Adrenal gland (tissue), 19 donors: ENCODE data around the gene TEDDM1. TPM values are rescaled to one million over a fixed set of nuclear protein-coding genes. Genes with fewer than 3 reads are reported as not detected.
"Not testable (repeated sequence)": the region's sequence is repeated elsewhere in the genome, so short reads cannot be mapped to it uniquely, and the experiment has no call there.

ENCODE experiments used
- DNase-seq, 7 donors: peaks; one replicate each; pipeline ENCODE4 v3.0.0-alpha.2; 2019 to 2020
- H3K27ac ChIP-seq, 5 donors: fragments of 200-600 bp; sonication (generic) in 4 of 5; 1 replicate in 3 of 5; 2 replicates in 2 of 5; pipeline versions ENCODE4 v1.5.1 to v1.8.0; 2016 to 2020; ENCODE audit warnings: mild to moderate bottlenecking in 1 of 5
- H3K27me3 ChIP-seq: fragments of 200-600 bp; 2 replicates; pipeline ENCODE4 v1.8.0; 2021
- H3K36me3 ChIP-seq, 2 donors: fragments of 200-600 bp; replicated peaks in 1 of 2; 1 replicate in 1 of 2; 2 replicates in 1 of 2; pipeline versions ENCODE4 v1.5.1 to v1.8.0; 2018 to 2022
- H3K4me1 ChIP-seq, 2 donors: fragments of 200-600 bp; replicated peaks in 1 of 2; 1 replicate in 1 of 2; 2 replicates in 1 of 2; pipeline versions ENCODE4 v1.5.1 to v1.8.0; 2018 to 2021
- H3K4me3 ChIP-seq, 4 donors: fragments of 200-600 bp; sonication (generic) in 3 of 4; one replicate each; pipeline ENCODE4 v1.5.1; 2016 to 2018
- H3K9me3 ChIP-seq, 3 donors: fragments of 200-600 bp; sonication (generic) in 1 of 3; replicated peaks in 1 of 3; 1 replicate in 2 of 3; 2 replicates in 1 of 3; pipeline versions ENCODE4 v1.5.1 to v1.8.0; 2016 to 2021
- CTCF ChIP-seq, 6 experiments: fragments of 450-650 bp in 4 of 6; fragments of 200-600 bp in 2 of 6; sonication (generic) in 1 of 6; IDR thresholded peaks; 1 replicate in 5 of 6; 2 replicates in 1 of 6; pipeline versions ENCODE4 v1.5.1 to v1.8.0; 2016 to 2021; ENCODE audit warnings: antibody characterized with exemption in 6 of 6, mild to moderate bottlenecking in 2 of 6, moderate library complexity in 1 of 6
- POLR2A ChIP-seq, 2 donors: fragments of 450-650 bp; IDR thresholded peaks; one replicate each; pipeline ENCODE4 v1.6.1; 2017; ENCODE audit warnings: antibody characterized with exemption in 2 of 2, mild to moderate bottlenecking in 2 of 2, moderate library complexity in 1 of 2
- WGBS, 4 donors: extraction: QIAGEN DNeasy Blood & Tissue Kit in 2 of 4; methylation state at CpG; one replicate each; pipeline versions ENCODE4 v1.1.5 to v1.1.7; 2013 to 2017; 5-methylcytosine and 5-hydroxymethylcytosine counted together
- intact Hi-C, 2 donors: fragments of 100-400 bp; cut with DNase I; formaldehyde crosslinking; loops; one replicate each; pipeline versions ENCODE4 v1.14.1 to v1.15.0; 2022 to 2023
- long read RNA-seq, 10 donors: library from polyadenylated mRNA in 3 of 10; unstranded in 2 of 10; stranded (forward) in 1 of 10; transcript quantifications; one replicate each; pipeline ENCODE4 v2.0.0 and lab custom pipeline, GENCODE V29; 2021 to 2026
- polyA plus RNA-seq, 3 donors: library from polyadenylated mRNA; stranded (reverse); fragments of 200-250 nt in 2 of 3; fragments of 350-450 nt in 1 of 3; fragmentation: Illumina TruSeq in 1 of 3; extraction: RNeasy Lipid Tissue Mini Kit (QIAGEN cat#74804) in 1 of 3; gene quantifications; one replicate each; pipeline ENCODE4 v1.2.3, GENCODE V29; 2013 to 2014
- total RNA-seq, 9 donors: library from RNA; depleted of rRNA in 4 of 9; stranded (reverse); fragments of >200 nt in 4 of 9; fragments of 120-200 nt in 1 of 9; fragmentation: NEBNext Ultra II Directional in 1 of 9; extraction: Animal tissue kit (Norgen Biotek cat#: 25700) in 1 of 9; gene quantifications; one replicate each; pipeline versions ENCODE4 v1.1.0 to v1.2.4, GENCODE V29; 2013 to 2023
- donor health status: healthy with polysubstance abuse.
- donor health status: Bipolar disorder and iron deficiency.
- donor health status: DM: yes; HTN: yes; CAD: no.
- donor health status: DM: no; HTN: no; CAD: no.
- donor health status: DM: no; HTN: no; CAD: no.
- donor health status: DM: yes; HTN: yes; CAD: no.

The TEDDM1 gene
- not detected for total RNA-seq
- not detected for polyA plus RNA-seq
- long read RNA-seq, donor 1, result 0 reads
- long read RNA-seq, donor 2, result 0 reads
- long read RNA-seq, donor 3, result 0 reads
- long read RNA-seq, donor 4, result 0 reads
- long read RNA-seq, donor 5, partial matches to known transcripts, result 0 of 1 reads
- long read RNA-seq, donor 5, other reads (novel, unspliced or antisense), result 1 of 1 reads
- long read RNA-seq, donor 6, result 0 reads
- long read RNA-seq, donor 7, result 0 reads
- long read RNA-seq, donor 8, partial matches to known transcripts, result 0 of 1 reads
- long read RNA-seq, donor 8, other reads (novel, unspliced or antisense), result 0 of 1 reads
- long read RNA-seq, donor 9, result 0 reads
- long read RNA-seq, donor 10, partial matches to known transcripts, result 0 of 1 reads
- long read RNA-seq, donor 10, other reads (novel, unspliced or antisense), result 0 of 1 reads

- Histone ChIP-seq H3K9me3 (no peaks in the 10 kb centered on the region), H3K27ac (no peak within 1 kb of the TSS), H3K36me3 (no peaks in the 10 kb centered on the region), H3K27me3 (peaks cover 4% of the 10 kb centered on the region), H3K4me1 (peaks cover 0 to 7% of the 10 kb centered on the region in 2 donors), H3K4me3 (no peak within 1 kb of the TSS)
- no peak for DNase-seq
- TF ChIP-seq POLR2A (IDR thresholded peaks at IDR 0.05), result no peak
- no peak for TF ChIP-seq CTCF (IDR thresholded peaks at IDR 0.05)
- 89 to 96% (median 94%) methylated on average over 4 of the region's 4 CpGs for WGBS, 4 donors
- intact Hi-C loops, result no loop called here
These were observed at the start of gene TEDDM1 for GRCh38 chr1:182400567-182400966. TSS of gene TEDDM1 (minus strand) at chr1:182400667. CDS start at chr1:182400485, 182 bp downstream.

GRCh38 chr1:182450087-182450486, 49.6 kb upstream of the TEDDM1 start, which contains the start of gene RGSL1:
TSS of gene RGSL1 (plus strand) at chr1:182450146. CDS start at chr1:182450166, 20 bp downstream.
- intact Hi-C loops, result no loop called here
- Histone ChIP-seq H3K27ac (no peak within 1 kb of the TSS), H3K36me3 (no peaks in the 10 kb centered on the region), H3K27me3 (no peaks in the 10 kb centered on the region), H3K9me3 (no peaks in the 10 kb centered on the region), H3K4me1 (no peaks in the 10 kb centered on the region), H3K4me3 (no peak within 1 kb of the TSS)
- DNase-seq, result no peak
- no peak for TF ChIP-seq POLR2A (IDR thresholded peaks at IDR 0.05)
- no peak for TF ChIP-seq CTCF (IDR thresholded peaks at IDR 0.05)

GRCh38 chr1:182447660-182448059, 47.2 kb upstream of the TEDDM1 start:
- H3K27me3 ChIP-seq, result no peaks in the 10 kb centered on the region
- DNase-seq, result no peak
- no peak overlapping the region for H3K27ac ChIP-seq
- TF ChIP-seq CTCF (IDR thresholded peaks at IDR 0.05) (no peak), POLR2A (IDR thresholded peaks at IDR 0.05) (no peak)
- H3K36me3 ChIP-seq, result no peaks in the 10 kb centered on the region
- no peak overlapping the region for H3K4me3 ChIP-seq
- intact Hi-C loops, result loop anchor here (5.0 to 10.0 kb wide), 3 partner anchors 147 to 337 kb away; partner anchors contain the start of genes NPL (in 1 of the 2) and RGS16 (in 1 of the 2)
- WGBS, 4 donors, result 76 to 85% (median 82%) methylated on average over 1 of the region's 1 CpG
- no peaks in the 10 kb centered on the region for H3K4me1 ChIP-seq
- H3K9me3 ChIP-seq, result no peaks in the 10 kb centered on the region

GRCh38 chr1:182447124-182447523, 46.7 kb upstream of the TEDDM1 start:
- DNase-seq, result peak in 1 of 7 donors; percentile 35
- intact Hi-C loops, result loop anchor here (5.0 to 10.0 kb wide), 3 partner anchors 148 to 338 kb away; partner anchors contain the start of genes NPL (in 1 of the 2) and RGS16 (in 1 of the 2)
- not testable (repeated sequence) for H3K9me3 ChIP-seq, H3K4me1 ChIP-seq, H3K36me3 ChIP-seq, H3K27me3 ChIP-seq, H3K4me3 ChIP-seq, H3K27ac ChIP-seq
- WGBS, 4 donors, result 94 to 100% (median 96%) methylated on average over 2 of the region's 2 CpGs
